Neural cell (in vitro differentiated cells): Measurements from ENCODE around the gene E2F4.

Experiments
- EP300 ChIP-seq: fragments of 450-650 bp; conservative IDR thresholded peaks from 2 replicates; pipeline ENCODE4 v1.6.1; 2014; ENCODE audit warnings: antibody characterized with exemption, mild to moderate bottlenecking, moderate library complexity; ENCODE audit not compliant: poor library complexity, severe bottlenecking
- EZH2 ChIP-seq: fragments of 200-600, 300-800 bp; shearing (Covaris generic), sonication (generic); IDR thresholded peaks from 2 replicates; pipeline ENCODE4 v1.6.1; 2014; ENCODE audit warnings: antibody characterized with exemption, low read length, borderline replicate concordance, mild to moderate bottlenecking; ENCODE audit not compliant: insufficient read depth, poor library complexity, severe bottlenecking
- TAF1 ChIP-seq: IDR thresholded peaks from 2 replicates; pipeline ENCODE4 v1.6.1; 2012; ENCODE audit warnings: low read depth
- TF ChIP-seq, protein P1 (sequence below): fragments of 450-650 bp; IDR thresholded peaks from 2 replicates; pipeline ENCODE4 v1.5.1; 2014; ENCODE audit warnings: antibody characterized with exemption, mild to moderate bottlenecking, moderate library complexity; ENCODE audit not compliant: poor library complexity, severe bottlenecking

DNA sequence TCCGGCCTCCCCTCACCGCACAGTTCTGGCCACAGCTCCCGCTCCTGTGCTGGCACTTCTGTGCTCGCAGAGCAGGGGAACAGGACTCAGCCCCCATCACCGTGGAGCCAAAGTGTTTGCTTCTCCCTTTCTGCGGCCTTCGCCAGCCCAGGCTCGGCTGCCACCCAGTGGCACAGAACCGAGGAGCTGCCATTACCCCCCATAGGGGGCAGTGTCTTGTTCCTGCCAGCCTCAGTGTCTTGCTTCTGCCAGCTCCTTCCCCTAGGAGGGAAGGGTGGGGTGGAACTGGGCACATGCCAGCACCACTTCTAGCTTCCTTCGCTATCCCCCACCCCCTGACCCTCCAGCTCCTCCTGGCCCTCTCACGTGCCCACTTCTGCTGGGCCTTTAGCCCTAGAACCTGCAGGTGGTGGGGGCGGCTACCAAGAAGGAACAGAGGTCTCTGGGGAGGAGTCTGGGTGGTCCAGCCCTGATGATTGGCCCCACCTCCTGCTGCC is 6.3 kb downstream of the E2F4 start:
- TF ChIP-seq TAF1 (no peak), EZH2 (no peak), EP300 (no peak)
- TF ChIP-seq, protein P1, sequence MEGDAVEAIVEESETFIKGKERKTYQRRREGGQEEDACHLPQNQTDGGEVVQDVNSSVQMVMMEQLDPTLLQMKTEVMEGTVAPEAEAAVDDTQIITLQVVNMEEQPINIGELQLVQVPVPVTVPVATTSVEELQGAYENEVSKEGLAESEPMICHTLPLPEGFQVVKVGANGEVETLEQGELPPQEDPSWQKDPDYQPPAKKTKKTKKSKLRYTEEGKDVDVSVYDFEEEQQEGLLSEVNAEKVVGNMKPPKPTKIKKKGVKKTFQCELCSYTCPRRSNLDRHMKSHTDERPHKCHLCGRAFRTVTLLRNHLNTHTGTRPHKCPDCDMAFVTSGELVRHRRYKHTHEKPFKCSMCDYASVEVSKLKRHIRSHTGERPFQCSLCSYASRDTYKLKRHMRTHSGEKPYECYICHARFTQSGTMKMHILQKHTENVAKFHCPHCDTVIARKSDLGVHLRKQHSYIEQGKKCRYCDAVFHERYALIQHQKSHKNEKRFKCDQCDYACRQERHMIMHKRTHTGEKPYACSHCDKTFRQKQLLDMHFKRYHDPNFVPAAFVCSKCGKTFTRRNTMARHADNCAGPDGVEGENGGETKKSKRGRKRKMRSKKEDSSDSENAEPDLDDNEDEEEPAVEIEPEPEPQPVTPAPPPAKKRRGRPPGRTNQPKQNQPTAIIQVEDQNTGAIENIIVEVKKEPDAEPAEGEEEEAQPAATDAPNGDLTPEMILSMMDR, result peak; percentile 40
